GM12878 (cell line): Measurements from ENCODE around the gene PTPRN2. TPM values are rescaled to one million over a fixed set of nuclear protein-coding genes. Genes with fewer than 3 reads are reported as not detected.

ENCODE experiments used
- ATAC-seq: fragments of 200-7000 bp; cut with Tn5 transposase; 3 replicates; pipeline ENCODE4 v1.9.1; 2020; ENCODE audit warnings: mild to moderate bottlenecking, moderate library complexity
- BruUV-seq: library from RNA; stranded (reverse); fragments of 400-500 nt; replicated peaks from 2 replicates; lab custom pipeline; 2021; lab: Mats Ljungman, UMichigan
- CTCF ChIA-PET: fragments of 300-600 bp; sonication (Branson Sonifier 250); formaldehyde crosslinking; extraction: SDS; loops from one replicate; lab custom pipeline; 2021; ENCODE audit warnings: inconsistent platforms; lab: Yijun Ruan, JAX
- POLR2A ChIA-PET: fragments of 350-600 bp; formaldehyde crosslinking; extraction: SDS; loops from one replicate; lab custom pipeline; 2021; ENCODE audit warnings: inconsistent platforms; lab: Charles Lee
- RAD21 ChIA-PET: fragments of 300-600 bp; sonication (Branson Sonifier 250); formaldehyde crosslinking; loops from one replicate; lab custom pipeline; 2023; ENCODE audit warnings: antibody characterized with exemption; ENCODE audit not compliant: unreplicated experiment; lab: Charles Lee
- SMC1A ChIA-PET: fragments of 300-600 bp; sonication (Branson Sonifier 250); formaldehyde crosslinking; loops from one replicate; lab custom pipeline; 2023; ENCODE audit not compliant: unreplicated experiment, uncharacterized antibody; lab: Charles Lee
- DNase-seq: peaks from one replicate; pipeline ENCODE4 v3.0.0-alpha.2; 2011; ENCODE audit warnings: low read depth, low spot score
- FAIRE-seq: peaks from 3 replicates; lab custom pipeline; 2011; peaks lifted over from hg19 to GRCh38; lab: Jason Lieb, UNC
- H2AFZ ChIP-seq: 2 replicates; pipeline ENCODE4 v1.6.0; 2011; ENCODE audit warnings: low read depth, low read length, control low read depth; ENCODE audit not compliant: control insufficient read depth
- H3K27ac ChIP-seq: 2 replicates; pipeline ENCODE4 v1.5.1; 2011; ENCODE audit warnings: control low read depth; ENCODE audit not compliant: control insufficient read depth, insufficient read depth
- H3K27me3 ChIP-seq, 2 experiments: replicated peaks in 1 of 2; 2 replicates each; pipeline versions ENCODE4 v1.6.0 to v1.6.1; 2011; ENCODE audit warnings: low read length in 1 of 2; ENCODE audit not compliant: control insufficient read depth in 2 of 2, insufficient read depth in 2 of 2
- H3K36me3 ChIP-seq, 2 experiments: 2 replicates each; pipeline ENCODE4 v1.5.1; 2011; ENCODE audit warnings: low read length in 1 of 2; ENCODE audit not compliant: control insufficient read depth in 2 of 2, insufficient read depth in 2 of 2
- H3K4me1 ChIP-seq: 2 replicates; pipeline ENCODE4 v1.6.1; 2011; ENCODE audit warnings: mild to moderate bottlenecking, low read length, moderate library complexity, mixed read lengths; ENCODE audit not compliant: control insufficient read depth, insufficient read depth
- H3K4me2 ChIP-seq: 2 replicates; pipeline ENCODE4 v1.6.0; 2011; ENCODE audit warnings: control low read depth; ENCODE audit not compliant: control insufficient read depth, insufficient read depth
- H3K4me3 ChIP-seq: fragments of 200-600 bp; sonication (generic); 2 replicates; pipeline ENCODE4 v1.5.1; 2016
- H3K79me2 ChIP-seq: 2 replicates; pipeline ENCODE4 v1.6.0; 2011; ENCODE audit warnings: low read length; ENCODE audit not compliant: control insufficient read depth, insufficient read depth
- H3K9ac ChIP-seq: 2 replicates; pipeline ENCODE4 v1.8.0; 2011; ENCODE audit warnings: low read length, control low read depth, mixed read lengths; ENCODE audit not compliant: control insufficient read depth, insufficient read depth
- H3K9me3 ChIP-seq: replicated peaks from 3 replicates; pipeline ENCODE4 v1.5.1; 2011; ENCODE audit warnings: mild to moderate bottlenecking, low read length; ENCODE audit not compliant: control insufficient read depth, insufficient read depth
- H4K20me1 ChIP-seq: 2 replicates; pipeline ENCODE4 v1.6.0; 2011; ENCODE audit not compliant: control insufficient read depth, insufficient read depth
- CBFB ChIP-seq: IDR thresholded peaks from 2 replicates; pipeline ENCODE4 v1.6.1; 2016; ENCODE audit warnings: antibody characterized with exemption, low read depth
- CHD4 ChIP-seq: fragments of 200-600 bp; sonication (generic); IDR thresholded peaks from 2 replicates; pipeline ENCODE4 v1.6.1; 2016; ENCODE audit warnings: mild to moderate bottlenecking
- CREB1 ChIP-seq: IDR thresholded peaks from 2 replicates; pipeline ENCODE4 v1.6.1; 2012; ENCODE audit warnings: low read depth, mild to moderate bottlenecking, inconsistent platforms
- EED ChIP-seq: sonication (generic); IDR thresholded peaks from 2 replicates; pipeline ENCODE4 v1.6.1; 2016; ENCODE audit warnings: antibody characterized with exemption, low read depth
- HCFC1 ChIP-seq: fragments of 150-350 bp; IDR thresholded peaks from 2 replicates; pipeline ENCODE4 v1.6.1; 2014; ENCODE audit warnings: low read length
- HDAC6 ChIP-seq: fragments of 200-600 bp; sonication (generic); IDR thresholded peaks from one replicate; pipeline ENCODE4 v1.8.0; 2017; ENCODE audit warnings: antibody characterized with exemption; ENCODE audit not compliant: unreplicated experiment
- MEF2A ChIP-seq: IDR thresholded peaks from 2 replicates; pipeline ENCODE4 v1.6.1; 2011; ENCODE audit warnings: low read depth, mild to moderate bottlenecking, low read length, moderate library complexity; ENCODE audit not compliant: insufficient read depth
- NR2C2 ChIP-seq: IDR thresholded peaks from 2 replicates; pipeline ENCODE4 v1.6.1; 2011; ENCODE audit warnings: borderline replicate concordance, low read depth; ENCODE audit not compliant: control insufficient read depth, insufficient read length
- NRF1 ChIP-seq: conservative IDR thresholded peaks from 2 replicates; pipeline ENCODE4 v1.6.1; 2011; ENCODE audit warnings: mild to moderate bottlenecking, low read depth, low read length, improper control_type of control experiment
- STAT3 ChIP-seq: IDR thresholded peaks from 2 replicates; pipeline ENCODE4 v1.6.1; 2011; ENCODE audit warnings: low read depth, low read length, improper control_type of control experiment
- SUPT20H ChIP-seq: IDR thresholded peaks from 2 replicates; pipeline ENCODE4 v1.6.1; 2011; ENCODE audit warnings: low read depth, mild to moderate bottlenecking, low read length, moderate library complexity, borderline replicate concordance; ENCODE audit not compliant: control insufficient read depth
- YBX1 ChIP-seq: fragments of 450-650 bp; IDR thresholded peaks from 2 replicates; pipeline ENCODE4 v1.6.1; 2016; ENCODE audit warnings: antibody characterized with exemption
- WGBS: methylation state at CpG from one replicate; pipeline ENCODE4 v1.1.6; 2016; ENCODE audit warnings: low lambda C conversion rate; ENCODE audit not compliant: insufficient replicate concordance, insufficient coverage; ENCODE audit errors: missing lambda C conversion rate; 5-methylcytosine and 5-hydroxymethylcytosine counted together
- in situ Hi-C: fragments of 300-500 bp; cut with MboI; formaldehyde crosslinking; loops from 9 replicates; pipeline ENCODE4 v1.14.3; 2018; ENCODE audit warnings: mixed read lengths
- intact Hi-C: fragments of 100-400 bp; cut with micrococcal nuclease; formaldehyde crosslinking; loops from one replicate; pipeline ENCODE4 v1.14.2; 2022; ENCODE audit not compliant: unreplicated experiment
- polyA plus RNA-seq, 11 experiments: library from polyadenylated mRNA; depleted of rRNA in 4 of 11; unstranded in 6 of 11; stranded (reverse) in 5 of 11; fragments of >200 nt; fragmentation: Nextera tagmentation in 4 of 11; fragmentation: Illumina TruSeq in 1 of 11; extraction: Ambion mirVana in 4 of 11; extraction: Trizol in 1 of 11; gene quantifications; 1 replicate in 1 of 11; 2 replicates in 10 of 11; pipeline versions ENCODE4 v1.2.1 to v1.2.3, GENCODE V29; 2011 to 2016; ENCODE audit warnings: inconsistent platforms in 2 of 11, missing spikeins in 2 of 11, low read depth in 1 of 11
- total RNA-seq, 4 experiments: library from RNA; depleted of rRNA in 3 of 4; stranded (reverse); fragments of >200 nt in 3 of 4; fragmentation: Illumina TruSeq in 1 of 4; extraction: Trizol in 1 of 4; gene quantifications; 2 replicates each; pipeline versions ENCODE4 v1.2.1 to v1.2.3, GENCODE V29; 2013 to 2021
- TF ChIP-seq, protein P1 (sequence below): fragments of 450-650 bp; IDR thresholded peaks from 2 replicates; pipeline ENCODE4 v1.6.1; 2017; ENCODE audit warnings: mild to moderate bottlenecking, moderate library complexity

Gene PTPRN2
- total and polyA plus RNA-seq, 10 of the 15 experiments (the other 5 are each of a cell fraction or from before 2014, with no cell fraction given) = 5.4 TPM; not detected in 9

DNA sequence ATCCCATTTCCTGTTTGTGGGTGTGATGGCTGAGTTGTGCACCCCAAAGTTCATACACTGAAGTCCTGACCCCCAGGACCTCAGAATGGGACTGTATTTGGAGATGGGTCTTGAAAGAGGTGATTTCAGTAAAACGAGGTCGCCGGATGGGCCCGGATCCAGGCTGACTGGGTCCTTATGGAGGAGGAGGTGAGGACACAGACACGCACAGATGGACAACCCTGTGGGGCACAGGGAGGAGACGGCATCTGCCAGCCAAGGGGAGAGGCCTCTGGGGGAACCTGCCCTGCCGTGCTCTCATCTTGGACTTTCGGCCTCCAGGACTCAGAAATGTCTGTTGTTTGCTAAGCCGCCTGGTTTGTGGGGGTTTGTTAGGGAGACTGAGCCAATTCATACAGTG, 61.1 kb downstream of the PTPRN2 start:
- ChIA-PET SMC1A (no interaction called here), RAD21 (no interaction called here), POLR2A (no interaction called here), CTCF (no interaction called here)
- H3K4me1 ChIP-seq = no peaks in the 10 kb centered on the region
- H3K4me2 ChIP-seq = no peak overlapping the region
- no peak for DNase-seq
- FAIRE-seq = no peak
- BruUV-seq = no TSS peak
- intact Hi-C loops = no loop called here
- peaks cover 3% of the 10 kb centered on the region; the same call in 1 of the 3 replicates for H3K9me3 ChIP-seq
- no peaks in the 10 kb centered on the region for H3K36me3 ChIP-seq
- no peak overlapping the region for H3K4me3 ChIP-seq
- no peak overlapping the region for H3K27ac ChIP-seq
- H2AFZ ChIP-seq = no peak overlapping the region
- no peaks in the 10 kb centered on the region for H4K20me1 ChIP-seq
- no peak for TF ChIP-seq CHD4
- TF ChIP-seq HDAC6 = no peak
- no peak for TF ChIP-seq SUPT20H
- TF ChIP-seq CBFB = no peak
- TF ChIP-seq CREB1 = no peak
- TF ChIP-seq HCFC1 = no peak
- H3K27me3 ChIP-seq = no peaks in the 10 kb centered on the region
- WGBS = 84% methylated on average over 9 of the region's 9 CpGs
- H3K79me2 ChIP-seq = no peaks in the 10 kb centered on the region
- no peak overlapping the region for H3K9ac ChIP-seq
- in situ Hi-C loops = no loop called here
- ATAC-seq = no peak

- Histone ChIP-seq H3K4me3 (no peak overlapping the region), H3K9me3 (peaks cover 3% of the 10 kb centered on the region; the same call in 1 of the 3 replicates), H3K27ac (no peak overlapping the region), H3K27me3 (no peaks in the 10 kb centered on the region), H3K36me3 (no peaks in the 10 kb centered on the region), H3K4me2 (no peak overlapping the region), H2AFZ (no peak overlapping the region), H3K4me1 (no peaks in the 10 kb centered on the region), H4K20me1 (no peaks in the 10 kb centered on the region), H3K79me2 (no peaks in the 10 kb centered on the region), H3K9ac (no peak overlapping the region)
- SMC1A ChIA-PET = no interaction called here
- POLR2A ChIA-PET = no interaction called here
- RAD21 ChIA-PET = no interaction called here
- CTCF ChIA-PET = no interaction called here
- BruUV-seq = no TSS peak
- WGBS = 50% methylated on average over 28 of the region's 29 CpGs
- intact Hi-C loops (no loop called here), in situ Hi-C loops (no loop called here)
- FAIRE-seq = no peak
- ATAC-seq = no peak
- DNase-seq = no peak
- TF ChIP-seq, protein P1, sequence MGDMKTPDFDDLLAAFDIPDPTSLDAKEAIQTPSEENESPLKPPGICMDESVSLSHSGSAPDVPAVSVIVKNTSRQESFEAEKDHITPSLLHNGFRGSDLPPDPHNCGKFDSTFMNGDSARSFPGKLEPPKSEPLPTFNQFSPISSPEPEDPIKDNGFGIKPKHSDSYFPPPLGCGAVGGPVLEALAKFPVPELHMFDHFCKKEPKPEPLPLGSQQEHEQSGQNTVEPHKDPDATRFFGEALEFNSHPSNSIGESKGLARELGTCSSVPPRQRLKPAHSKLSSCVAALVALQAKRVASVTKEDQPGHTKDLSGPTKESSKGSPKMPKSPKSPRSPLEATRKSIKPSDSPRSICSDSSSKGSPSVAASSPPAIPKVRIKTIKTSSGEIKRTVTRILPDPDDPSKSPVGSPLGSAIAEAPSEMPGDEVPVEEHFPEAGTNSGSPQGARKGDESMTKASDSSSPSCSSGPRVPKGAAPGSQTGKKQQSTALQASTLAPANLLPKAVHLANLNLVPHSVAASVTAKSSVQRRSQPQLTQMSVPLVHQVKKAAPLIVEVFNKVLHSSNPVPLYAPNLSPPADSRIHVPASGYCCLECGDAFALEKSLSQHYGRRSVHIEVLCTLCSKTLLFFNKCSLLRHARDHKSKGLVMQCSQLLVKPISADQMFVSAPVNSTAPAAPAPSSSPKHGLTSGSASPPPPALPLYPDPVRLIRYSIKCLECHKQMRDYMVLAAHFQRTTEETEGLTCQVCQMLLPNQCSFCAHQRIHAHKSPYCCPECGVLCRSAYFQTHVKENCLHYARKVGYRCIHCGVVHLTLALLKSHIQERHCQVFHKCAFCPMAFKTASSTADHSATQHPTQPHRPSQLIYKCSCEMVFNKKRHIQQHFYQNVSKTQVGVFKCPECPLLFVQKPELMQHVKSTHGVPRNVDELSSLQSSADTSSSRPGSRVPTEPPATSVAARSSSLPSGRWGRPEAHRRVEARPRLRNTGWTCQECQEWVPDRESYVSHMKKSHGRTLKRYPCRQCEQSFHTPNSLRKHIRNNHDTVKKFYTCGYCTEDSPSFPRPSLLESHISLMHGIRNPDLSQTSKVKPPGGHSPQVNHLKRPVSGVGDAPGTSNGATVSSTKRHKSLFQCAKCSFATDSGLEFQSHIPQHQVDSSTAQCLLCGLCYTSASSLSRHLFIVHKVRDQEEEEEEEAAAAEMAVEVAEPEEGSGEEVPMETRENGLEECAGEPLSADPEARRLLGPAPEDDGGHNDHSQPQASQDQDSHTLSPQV = no peak
- no peak for TF ChIP-seq STAT3
- no peak for TF ChIP-seq NR2C2
- no peak for TF ChIP-seq NRF1
- no peak for TF ChIP-seq EED
- no peak for TF ChIP-seq MEF2A
- no peak for TF ChIP-seq YBX1
Measured at GRCh38 chr7:158525648-158526484, 61.8 kb downstream of the PTPRN2 start.
